Common myeloid progenitor, CD34-positive (primary cell): Measurements from ENCODE around the gene FUT8.

Experiments
- CTCF ChIA-PET: fragments of 350-600 bp; sonication (Branson Sonifier 250); formaldehyde crosslinking; loops from one replicate; lab custom pipeline; 2021; ENCODE audit warnings: antibody characterized with exemption; lab: Charles Lee
- POLR2A ChIA-PET: fragments of 350-600 bp; sonication (Branson Sonifier 250); formaldehyde crosslinking; loops from one replicate; lab custom pipeline; 2021; ENCODE audit warnings: antibody characterized with exemption; lab: Charles Lee
- DNase-seq, 3 donors: peaks; one replicate each; pipeline versions ENCODE4 v3.0.0 to v3.0.0-alpha.2; 2013
- H3K27ac ChIP-seq, 2 experiments: 1 replicate in 1 of 2; 2 replicates in 1 of 2; pipeline ENCODE4 v1.7.0; 2013; ENCODE audit warnings: inconsistent platforms in 2 of 2, low read length in 2 of 2, mild to moderate bottlenecking in 2 of 2, low read depth in 1 of 2, moderate library complexity in 1 of 2; ENCODE audit not compliant: severe bottlenecking in 2 of 2, insufficient read depth in 1 of 2, poor library complexity in 1 of 2
- H3K27me3 ChIP-seq, 5 experiments: replicated peaks in 2 of 5; 1 replicate in 3 of 5; 2 replicates in 2 of 5; pipeline versions ENCODE4 v1.6.1 to v1.7.0; 2013; ENCODE audit warnings: low read length in 4 of 5, mild to moderate bottlenecking in 2 of 5, moderate library complexity in 2 of 5, inconsistent platforms in 1 of 5; ENCODE audit not compliant: insufficient read depth in 5 of 5, control insufficient read depth in 4 of 5
- H3K36me3 ChIP-seq, 4 experiments: 1 replicate in 2 of 4; 2 replicates in 2 of 4; pipeline versions ENCODE4 v1.6.1 to v1.7.0; 2013; ENCODE audit warnings: low read length in 3 of 4, control low read depth in 1 of 4, mild to moderate bottlenecking in 1 of 4; ENCODE audit not compliant: control insufficient read depth in 4 of 4, insufficient read depth in 4 of 4
- H3K4me1 ChIP-seq, 4 experiments: 1 replicate in 3 of 4; 2 replicates in 1 of 4; pipeline versions ENCODE4 v1.6.1 to v1.7.1; 2013; ENCODE audit warnings: low read length in 3 of 4, mild to moderate bottlenecking in 3 of 4, control low read depth in 1 of 4, inconsistent platforms in 1 of 4, moderate library complexity in 1 of 4; ENCODE audit not compliant: control insufficient read depth in 4 of 4, insufficient read depth in 4 of 4; ENCODE audit errors: control extremely low read depth in 1 of 4
- H3K4me3 ChIP-seq, 7 experiments: 1 replicate in 4 of 7; 2 replicates in 3 of 7; pipeline versions ENCODE4 v1.5.1 to v1.7.0; 2013; ENCODE audit warnings: mild to moderate bottlenecking in 7 of 7, low read length in 6 of 7, moderate library complexity in 6 of 7, inconsistent platforms in 2 of 7, low read depth in 2 of 7, control low read depth in 1 of 7; ENCODE audit not compliant: insufficient read depth in 4 of 7, control insufficient read depth in 1 of 7; ENCODE audit errors: extremely low read depth in 1 of 7
- H3K9me3 ChIP-seq, 5 experiments: 1 replicate in 4 of 5; 2 replicates in 1 of 5; pipeline versions ENCODE4 v1.6.1 to v1.7.1; 2013; ENCODE audit warnings: low read length in 4 of 5, mild to moderate bottlenecking in 2 of 5, inconsistent platforms in 1 of 5, low read depth in 1 of 5, moderate library complexity in 1 of 5; ENCODE audit not compliant: control insufficient read depth in 4 of 5, insufficient read depth in 2 of 5; ENCODE audit errors: control extremely low read depth in 1 of 5
- WGBS: methylation state at CpG from one replicate; pipeline ENCODE4 v1.1.5; 2013; ENCODE audit not compliant: insufficient coverage; 5-methylcytosine and 5-hydroxymethylcytosine counted together

The FUT8 gene

GRCh38 chr14:65373671-65374039 is 38.9 kb upstream of the FUT8 start:
- no peak for DNase-seq
- ChIA-PET CTCF (no interaction called here), POLR2A (no interaction called here)
- no peak overlapping the region for H3K4me3 ChIP-seq
- no peaks in the 10 kb centered on the region for H3K27me3 ChIP-seq
- H3K4me1 ChIP-seq: no peaks in the 10 kb centered on the region
- H3K9me3 ChIP-seq: no peaks in the 10 kb centered on the region
- 95% methylated on average over 7 of the region's 8 CpGs for WGBS
- no peaks in the 10 kb centered on the region for H3K36me3 ChIP-seq
- no peak overlapping the region for H3K27ac ChIP-seq

GRCh38 chr14:65377576-65377975 is 35.0 kb upstream of the FUT8 start:
- H3K36me3 ChIP-seq: no peaks in the 10 kb centered on the region
- DNase-seq: no peak
- ChIA-PET POLR2A (no interaction called here), CTCF (interaction anchor here (0.7 kb wide), 1 partner anchor 154 kb away, joined by 3 read pairs; no protein-coding TSS in a partner anchor)
- H3K27me3 ChIP-seq: no peaks in the 10 kb centered on the region
- no peak overlapping the region for H3K27ac ChIP-seq
- H3K9me3 ChIP-seq: peaks cover 0 to 8% (median 0%) of the 10 kb centered on the region in 5 experiments
- H3K4me1 ChIP-seq: no peaks in the 10 kb centered on the region
- H3K4me3 ChIP-seq: no peak overlapping the region
- WGBS: 93% methylated on average over 3 of the region's 4 CpGs

GRCh38 chr14:65382586-65382985 is 29.9 kb upstream of the FUT8 start:
- DNase-seq: no peak
- Histone ChIP-seq H3K9me3 (peaks cover 0 to 8% (median 0%) of the 10 kb centered on the region in 5 experiments), H3K27ac (no peak overlapping the region), H3K36me3 (no peaks in the 10 kb centered on the region), H3K4me3 (no peak overlapping the region), H3K4me1 (no peaks in the 10 kb centered on the region), H3K27me3 (no peaks in the 10 kb centered on the region)
- ChIA-PET CTCF (interaction anchor here (0.6 to 0.9 kb wide), 2 partner anchors 68 to 578 kb away, joined by 3 to 4 read pairs; no protein-coding TSS in a partner anchor), POLR2A (no interaction called here)
- WGBS: 97% methylated on average over 3 of the region's 3 CpGs

GRCh38 chr14:65387171-65387570 is 25.4 kb upstream of the FUT8 start:
- ChIA-PET CTCF (no interaction called here), POLR2A (no interaction called here)
- Histone ChIP-seq H3K9me3 (no peaks in the 10 kb centered on the region), H3K4me1 (peaks cover 0 to 4% (median under 1%) of the 10 kb centered on the region in 4 experiments), H3K27me3 (no peaks in the 10 kb centered on the region), H3K36me3 (no peaks in the 10 kb centered on the region), H3K27ac (no peak overlapping the region), H3K4me3 (no peak overlapping the region)
- WGBS: 95% methylated on average over 6 of the region's 6 CpGs
- DNase-seq: no peak

GRCh38 chr14:65387628-65388027 is 24.9 kb upstream of the FUT8 start:
- no CpG with 5 or more reads among the region's 1 CpG for WGBS
- H3K4me1 ChIP-seq: peaks cover 0 to 5% (median 2%) of the 10 kb centered on the region in 4 experiments
- DNase-seq: no peak
- ChIA-PET POLR2A (no interaction called here), CTCF (no interaction called here)
- H3K27me3 ChIP-seq: no peaks in the 10 kb centered on the region
- H3K4me3 ChIP-seq: no peak overlapping the region
- H3K9me3 ChIP-seq: no peaks in the 10 kb centered on the region
- no peaks in the 10 kb centered on the region for H3K36me3 ChIP-seq
- H3K27ac ChIP-seq: no peak overlapping the region

- peak; percentile 5 to 51 (median 33) for DNase-seq
- CTCF ChIA-PET: no interaction called here
- Histone ChIP-seq H3K9me3 (peaks cover 0 to 18% (median 10%) of the 10 kb centered on the region in 5 experiments), H3K4me3 (no peak overlapping the region), H3K27me3 (no peaks in the 10 kb centered on the region), H3K4me1 (peaks cover 0 to 5% (median 2%) of the 10 kb centered on the region in 4 experiments), H3K27ac (no peak overlapping the region), H3K36me3 (no peaks in the 10 kb centered on the region)
- POLR2A ChIA-PET: no interaction called here
- WGBS: 0% methylated on average over 2 of the region's 4 CpGs
Observed at GRCh38 chr14:65392296-65392695, 20.2 kb upstream of the FUT8 start.

GRCh38 chr14:65396082-65396910 is 16.2 kb upstream of the FUT8 start:
- no peaks in the 10 kb centered on the region for H3K36me3 ChIP-seq
- H3K27ac ChIP-seq: no peak overlapping the region
- peaks cover 0 to 18% (median 10%) of the 10 kb centered on the region in 5 experiments for H3K9me3 ChIP-seq
- no peaks in the 10 kb centered on the region for H3K27me3 ChIP-seq
- DNase-seq: no peak
- CTCF ChIA-PET: no interaction called here
- H3K4me1 ChIP-seq: peaks cover 0 to 5% (median 2%) of the 10 kb centered on the region in 4 experiments
- POLR2A ChIA-PET: no interaction called here
- 97% methylated on average over 3 of the region's 5 CpGs for WGBS
- no peak overlapping the region for H3K4me3 ChIP-seq
